HG03280 (cell line): ENCODE data around the gene INSIG2.

Source experiments
- ATAC-seq: cut with Tn5 transposase; IDR thresholded peaks from one replicate; pipeline ENCODE4 v1.9.1; 2021; ENCODE audit warnings: mild to moderate bottlenecking, moderate library complexity; ENCODE audit not compliant: unreplicated experiment

The INSIG2 gene

DNA sequence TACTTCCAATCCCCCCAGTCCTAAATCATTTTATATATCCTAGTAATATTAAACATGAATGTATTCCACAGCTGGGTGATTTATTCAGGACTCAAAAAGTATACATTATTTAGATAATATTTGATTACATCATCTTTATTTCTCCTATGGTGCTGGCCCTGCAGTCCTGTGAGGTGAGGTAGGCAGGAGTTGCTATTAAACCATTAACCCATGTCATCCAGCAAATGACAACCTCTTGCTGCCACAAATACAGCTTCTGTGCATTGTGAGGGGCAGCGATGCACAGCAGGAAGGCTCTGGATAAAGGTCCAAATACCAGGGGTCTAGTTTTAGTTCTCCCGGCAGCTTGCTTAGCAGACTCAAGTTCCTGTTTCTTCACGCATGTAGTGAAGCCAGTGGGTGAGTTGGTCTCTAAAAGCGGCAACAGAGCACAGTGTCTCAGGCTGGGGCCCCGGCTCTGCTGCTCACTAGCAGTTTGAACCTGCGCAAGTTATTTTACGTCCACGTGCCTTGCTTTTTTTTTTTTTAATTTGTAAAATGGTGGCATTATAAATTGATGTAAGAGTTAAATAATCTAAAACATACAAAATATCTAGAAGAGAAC, 36.1 kb downstream of the INSIG2 start:
- no peak for ATAC-seq

DNA sequence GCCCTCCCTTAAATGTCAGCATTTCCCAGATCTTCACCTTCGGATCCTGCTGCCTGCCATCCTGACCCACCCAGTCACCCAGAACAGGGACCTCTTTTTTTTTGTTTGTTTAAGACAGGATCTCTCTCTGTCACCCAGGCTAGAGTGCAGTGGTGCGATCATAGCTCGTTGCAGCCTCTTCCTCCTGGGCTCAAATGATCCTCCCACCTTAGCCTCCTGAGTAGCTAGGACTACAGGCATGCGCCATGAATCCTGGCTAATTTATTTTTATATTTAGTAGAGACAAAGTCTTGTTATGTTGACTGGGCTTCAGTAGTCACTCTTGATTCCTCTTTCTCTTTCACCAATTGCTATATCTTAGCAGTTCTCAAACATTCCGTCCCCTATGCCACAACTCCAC, 39.0 kb downstream of the INSIG2 start:
- no peak for ATAC-seq

DNA sequence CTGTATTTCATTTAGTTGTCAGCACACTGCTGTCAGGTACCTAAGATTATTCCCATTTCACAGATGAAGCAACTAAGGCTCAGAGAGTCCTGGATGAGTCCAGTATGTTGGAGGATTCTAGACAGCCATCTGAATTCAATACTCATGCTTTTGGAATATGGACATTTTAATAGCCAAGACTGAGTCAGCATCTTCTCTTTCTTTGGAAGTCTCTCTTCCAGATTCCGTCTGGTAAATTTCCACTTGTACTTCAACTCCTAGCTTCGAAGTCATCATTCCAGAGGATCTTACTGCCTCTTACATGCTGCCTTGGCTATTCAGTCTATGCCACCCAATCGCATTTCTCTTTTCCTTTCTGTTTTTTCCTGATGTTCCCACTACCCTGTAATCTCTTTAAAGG, 40.6 kb downstream of the INSIG2 start:
- no peak for ATAC-seq

DNA sequence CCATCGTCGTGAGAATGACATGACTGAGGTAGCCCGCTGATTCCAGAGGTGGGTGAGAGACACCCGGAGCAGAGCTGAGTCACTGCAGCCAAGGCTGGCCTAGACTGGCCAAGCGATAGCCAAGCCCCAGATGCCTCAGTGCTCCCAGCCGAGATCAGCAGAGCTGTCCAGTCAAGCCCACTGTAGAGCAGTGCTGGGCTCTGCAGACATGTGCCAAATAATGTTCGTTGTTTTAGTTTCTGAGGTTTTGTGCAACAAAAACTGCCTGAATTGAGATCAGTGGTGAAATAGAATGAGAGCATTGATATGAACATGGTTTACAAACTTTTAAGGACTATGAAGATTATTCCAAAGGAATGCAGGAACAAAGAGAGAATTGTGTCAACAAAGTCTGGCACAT, 42.1 kb downstream of the INSIG2 start:
- ATAC-seq: no peak

DNA sequence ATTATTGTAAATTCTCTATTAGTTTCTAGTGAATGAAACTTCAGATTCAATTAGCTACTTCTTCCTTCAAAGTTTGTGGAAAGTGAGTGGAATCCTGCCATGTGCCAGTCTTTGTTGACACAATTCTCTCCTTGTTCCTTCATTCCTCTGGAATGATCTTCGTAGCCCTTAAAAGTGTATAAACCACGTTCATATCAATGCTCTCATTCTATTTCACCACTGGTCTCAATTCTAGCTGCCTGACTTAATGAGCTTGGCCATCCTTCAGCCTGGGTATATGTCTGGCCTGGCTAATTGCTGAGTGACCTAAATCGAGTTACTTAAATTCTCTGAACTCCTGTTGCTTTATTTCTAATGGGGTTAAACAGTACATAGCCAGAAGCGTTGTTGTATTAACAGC, 43.5 kb downstream of the INSIG2 start:
- no peak for ATAC-seq

DNA sequence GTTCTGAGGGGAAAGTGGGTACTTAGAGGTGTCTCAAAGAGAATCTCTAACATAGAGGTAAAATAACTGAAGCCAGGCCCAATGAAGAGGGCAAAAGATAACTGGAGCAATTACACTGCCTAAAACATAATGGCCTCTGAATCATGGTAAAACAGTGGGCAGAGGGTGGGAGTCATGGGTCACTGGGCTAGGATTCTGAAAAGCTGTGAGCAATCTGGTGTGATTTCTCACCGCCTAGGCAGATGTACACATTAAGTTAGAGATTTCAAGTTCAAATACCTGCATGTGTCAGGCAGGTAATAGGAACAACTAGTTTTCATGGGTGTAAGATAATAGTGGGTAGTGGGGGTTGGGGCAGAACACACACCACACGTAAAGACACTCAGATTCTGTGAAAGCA, 45.6 kb downstream of the INSIG2 start:
- no peak for ATAC-seq

DNA sequence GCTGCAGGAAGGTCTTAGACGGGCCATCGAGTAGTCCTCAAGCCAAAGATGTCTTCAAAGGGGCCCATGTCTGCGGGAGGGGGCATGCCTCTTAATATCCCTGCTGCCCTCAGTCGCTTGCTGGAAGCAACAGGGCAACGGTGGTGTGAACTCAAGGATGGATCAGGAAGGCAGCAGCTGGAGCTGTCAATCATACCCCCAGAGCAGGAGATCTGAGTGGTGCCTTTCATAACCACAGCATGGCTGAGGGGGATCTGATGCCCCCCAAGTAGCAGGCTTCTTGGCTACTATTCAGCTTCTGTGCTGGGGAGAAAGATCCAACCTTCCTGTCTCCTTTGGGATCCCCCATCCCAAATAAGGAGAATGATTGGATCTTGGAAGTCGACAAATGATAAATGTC, 46.4 kb downstream of the INSIG2 start:
- no peak for ATAC-seq

DNA sequence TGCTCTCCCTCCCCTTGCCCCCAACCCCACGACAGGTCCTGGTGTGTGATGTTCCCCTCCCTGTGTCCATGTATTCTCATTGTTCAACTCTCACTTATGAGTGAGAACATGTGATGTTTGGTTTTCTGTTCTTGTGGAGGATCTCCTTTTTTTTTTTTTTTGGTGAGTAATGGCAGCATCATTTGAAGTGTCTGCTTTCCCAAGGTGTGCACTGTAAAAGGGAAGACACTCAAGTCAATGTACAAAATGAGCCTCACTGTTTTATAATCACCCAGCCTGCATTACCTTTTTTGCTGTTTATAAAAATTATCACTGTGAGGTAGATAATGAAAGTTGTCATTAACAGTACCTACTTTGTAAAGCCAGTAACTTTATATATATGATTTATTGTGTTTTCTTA, 56.9 kb downstream of the INSIG2 start:
- no peak for ATAC-seq

DNA sequence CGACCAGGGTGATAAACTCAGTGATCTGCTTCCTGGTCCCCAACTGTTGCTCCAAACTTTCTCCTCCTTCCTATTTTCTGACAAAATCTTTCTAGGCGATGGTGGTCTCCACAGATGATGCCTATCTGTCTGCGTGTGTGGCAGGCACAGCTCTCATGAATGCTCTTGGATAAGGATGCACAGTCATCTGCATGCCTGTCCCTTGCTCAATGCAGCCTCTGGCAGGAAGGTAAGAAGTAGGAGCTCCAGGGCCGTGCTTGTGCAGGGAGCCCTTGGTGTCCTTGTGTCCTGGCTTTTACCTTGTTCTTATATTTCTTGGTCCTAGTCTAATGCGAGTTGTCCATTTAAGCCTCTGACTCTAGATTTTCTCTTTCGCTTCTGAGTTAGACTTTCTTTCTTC, 57.5 kb downstream of the INSIG2 start:
- no peak for ATAC-seq

DNA sequence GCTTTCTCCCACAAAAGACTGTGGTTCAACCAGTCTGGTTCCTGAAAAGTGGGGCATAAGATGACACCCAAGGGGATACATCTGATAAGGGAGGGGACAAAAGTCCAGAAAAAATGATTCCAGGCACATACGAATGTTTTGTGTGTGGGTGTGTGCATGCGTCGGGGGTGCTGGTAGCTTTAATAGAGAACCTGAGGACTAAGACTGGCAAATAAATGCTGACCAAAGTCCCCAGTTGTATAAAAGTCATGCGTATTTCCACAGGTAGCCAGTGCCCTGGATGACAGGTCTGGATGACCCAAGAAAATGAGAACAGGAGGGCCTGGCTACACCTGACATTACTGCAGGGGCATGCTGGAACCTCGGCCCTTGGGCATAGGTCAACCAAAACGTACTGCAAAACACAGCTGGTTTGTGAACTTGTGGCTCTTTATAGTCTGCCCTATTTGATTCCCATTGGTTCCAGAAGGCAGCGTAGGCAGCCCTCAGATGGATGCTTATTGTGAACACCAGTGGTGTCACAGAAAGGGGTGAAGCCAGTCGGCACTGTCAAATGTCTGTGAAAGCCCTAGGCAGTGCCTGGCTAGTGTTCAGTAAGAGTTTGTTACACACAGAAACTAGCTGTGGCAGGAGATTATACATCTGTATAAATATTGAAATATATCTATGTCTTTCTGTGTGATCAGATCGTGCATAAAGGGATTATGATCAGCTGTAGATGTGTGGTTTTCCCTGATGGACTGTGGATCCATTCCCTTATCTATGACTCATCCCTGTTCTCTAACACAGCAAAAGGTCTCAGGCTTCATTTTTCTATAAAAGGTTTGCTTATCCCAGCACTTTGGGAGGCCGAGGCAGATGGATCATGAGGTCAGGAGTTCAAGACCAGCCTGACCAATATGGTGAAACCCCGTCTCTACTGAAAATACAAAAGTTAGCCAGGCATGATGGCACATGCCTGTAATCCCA, 58.3 kb downstream of the INSIG2 start:
- ATAC-seq: no peak

DNA sequence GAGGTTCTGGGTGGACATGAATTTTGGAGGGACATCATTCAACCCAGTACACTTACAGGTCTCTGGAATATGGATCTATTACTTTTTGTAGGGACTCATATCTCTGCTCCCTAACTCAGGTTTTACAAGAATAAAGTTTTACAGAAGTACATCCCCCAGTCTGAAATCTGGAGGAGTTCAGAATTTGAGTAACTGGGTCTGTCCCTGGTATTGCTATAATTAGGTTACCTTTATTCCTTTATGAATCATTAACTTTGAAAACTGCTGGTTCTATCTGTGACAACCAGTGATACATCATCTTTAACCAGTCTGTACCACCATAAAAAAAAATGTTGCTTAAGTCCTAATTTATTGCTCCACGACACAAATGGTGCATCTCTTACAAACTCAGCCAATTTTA, 59.9 kb downstream of the INSIG2 start:
- no peak for ATAC-seq

DNA sequence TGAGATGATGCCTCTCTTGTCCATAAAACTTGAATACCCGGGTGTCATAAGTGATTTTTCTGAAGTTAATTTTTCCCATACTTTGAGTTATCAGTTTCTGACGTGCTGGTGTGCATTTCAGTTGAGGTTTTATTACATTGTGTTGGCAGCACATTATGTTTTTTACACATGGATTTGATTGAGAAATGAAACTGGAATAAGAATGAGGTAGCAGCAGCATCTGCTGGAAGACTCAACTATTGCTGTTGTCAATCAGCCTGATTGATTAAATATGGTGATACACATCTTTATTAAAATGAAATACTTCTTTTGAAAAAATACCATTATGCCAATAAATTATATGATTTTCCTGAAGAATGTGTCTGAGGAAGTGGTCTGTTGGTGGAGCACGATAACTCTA, 60.5 kb downstream of the INSIG2 start:
- ATAC-seq: no peak

DNA sequence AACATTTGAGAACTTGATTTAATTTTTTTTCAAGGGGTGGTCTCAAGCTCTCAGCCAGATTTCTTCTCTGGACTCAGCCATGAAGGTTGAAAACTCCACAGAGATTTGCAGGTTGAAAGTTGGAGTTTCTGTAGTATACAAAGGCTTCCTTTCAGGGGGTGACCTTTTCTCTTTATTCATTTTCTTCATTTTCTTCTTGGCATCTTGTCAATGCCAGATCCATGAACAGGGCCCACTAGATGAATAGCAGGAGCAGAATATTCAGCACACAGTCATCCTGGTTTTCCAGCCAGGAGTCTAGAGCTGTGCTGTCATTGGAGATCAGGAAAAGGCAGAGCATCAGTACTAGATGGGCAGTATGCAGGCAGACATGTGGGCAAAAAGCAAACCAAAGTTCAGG, 62.0 kb downstream of the INSIG2 start:
- no peak for ATAC-seq

DNA sequence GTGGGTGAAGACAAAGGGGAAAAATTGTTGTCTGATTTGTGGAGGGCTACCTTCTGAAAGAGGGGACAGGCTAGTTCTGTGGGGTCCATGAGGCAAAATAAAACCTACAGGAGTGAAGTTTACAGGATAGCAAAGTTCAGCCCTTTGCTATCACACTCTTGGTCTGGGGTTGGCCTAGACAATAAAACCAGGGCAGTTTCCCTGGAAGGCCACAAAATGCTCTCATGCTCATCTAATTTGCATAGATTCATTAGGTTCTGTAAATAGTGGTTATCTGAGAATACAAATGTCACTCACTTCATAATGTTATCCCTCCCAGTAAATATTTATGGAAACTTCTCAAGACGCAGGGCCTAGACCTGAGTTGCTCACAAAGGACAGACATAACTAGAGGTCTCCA, 63.6 kb downstream of the INSIG2 start:
- ATAC-seq: no peak

DNA sequence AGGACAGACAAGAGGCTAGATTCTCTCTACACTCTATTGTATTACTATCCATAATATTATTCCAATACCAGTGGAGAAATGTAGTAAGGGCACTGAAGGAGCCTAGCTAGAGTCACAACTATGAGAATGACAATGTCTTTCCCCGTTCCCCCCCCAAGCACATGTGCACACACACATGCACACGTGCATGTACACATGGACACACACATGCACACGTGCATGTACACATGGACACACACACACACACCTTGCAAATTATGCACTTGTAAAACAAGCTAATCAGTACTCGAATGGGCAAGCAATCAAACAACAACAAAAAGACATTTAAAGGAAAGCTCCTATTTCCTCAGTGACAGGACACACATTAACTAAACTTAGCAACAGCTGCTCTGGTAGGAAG, 65.2 kb downstream of the INSIG2 start:
- no peak for ATAC-seq

DNA sequence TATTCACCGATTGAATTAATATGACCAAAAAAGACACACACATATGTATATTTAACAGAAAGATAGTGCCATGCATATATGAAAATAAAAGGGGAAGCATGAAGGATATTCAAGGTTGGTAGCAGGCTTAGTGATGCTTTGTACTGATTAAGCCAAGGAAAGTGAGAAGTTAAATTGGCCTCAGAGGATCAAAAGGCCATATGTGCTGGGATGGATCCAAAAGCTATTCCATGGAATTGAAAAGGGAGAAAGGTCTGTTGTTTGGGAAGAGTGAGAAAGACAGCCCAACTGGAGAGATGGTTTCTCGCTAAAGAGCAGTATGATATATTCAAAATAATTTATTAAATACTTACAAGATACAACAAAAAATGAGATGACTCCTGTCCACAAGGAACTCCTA, 65.9 kb downstream of the INSIG2 start:
- ATAC-seq: no peak
